HEK293 (cell line): ENCODE measurements around the gene CMTM8.

Source experiments
- CTCF ChIA-PET: fragments of 350-600 bp; formaldehyde crosslinking; extraction: SDS; loops from one replicate; lab custom pipeline; 2021; ENCODE audit warnings: antibody characterized with exemption; lab: Yijun Ruan, JAX
- POLR2A ChIA-PET: fragments of 300-600 bp; formaldehyde crosslinking; extraction: SDS; loops from one replicate; lab custom pipeline; 2020; ENCODE audit warnings: antibody characterized with exemption, inconsistent platforms; lab: Yijun Ruan, JAX
- H3K27ac ChIP-seq: fragments of 200-500 bp; sonication (Bioruptor generic); 2 replicates; pipeline ENCODE4 v1.5.1; 2014; ENCODE audit warnings: low read depth, low read length, control low read depth, inconsistent platforms; ENCODE audit errors: extremely low read depth
- H3K36me3 ChIP-seq, 2 experiments: fragments of 200-500 bp in 1 of 2; sonication (Bioruptor generic) in 1 of 2; 1 replicate in 1 of 2; 2 replicates in 1 of 2; pipeline ENCODE4 v1.5.1; 2014 to 2017; ENCODE audit warnings: inconsistent platforms in 2 of 2, low read length in 2 of 2; ENCODE audit not compliant: control insufficient read depth in 2 of 2, insufficient read depth in 1 of 2
- H3K4me1 ChIP-seq: fragments of 200-500 bp; sonication (Bioruptor generic); 2 replicates; pipeline ENCODE4 v1.5.1; 2014; ENCODE audit warnings: mild to moderate bottlenecking, low read length, inconsistent platforms; ENCODE audit not compliant: control insufficient read depth, insufficient read depth
- H3K4me3 ChIP-seq: 2 replicates; pipeline ENCODE4 v1.5.1; 2011; ENCODE audit warnings: low read depth, mild to moderate bottlenecking, control low read depth, low read length, moderate library complexity
- H3K9me3 ChIP-seq: fragments of 200-500 bp; sonication (Bioruptor generic); 2 replicates; pipeline ENCODE4 v1.5.1; 2014; ENCODE audit warnings: low read depth, low read length, inconsistent platforms; ENCODE audit not compliant: control insufficient read depth, insufficient read depth
- IKZF3 ChIP-seq: fragments of 450-650 bp; IDR thresholded peaks from 2 replicates; pipeline ENCODE4 v1.5.0; 2018; ENCODE audit warnings: missing biosample characterization, mild to moderate bottlenecking, missing genetic modification characterization, moderate library complexity
- KLF1 ChIP-seq: fragments of 450-650 bp; formaldehyde crosslinking; IDR thresholded peaks from 2 replicates; pipeline ENCODE4 v1.5.1; 2016; ENCODE audit warnings: missing biosample characterization, missing genetic modification characterization
- KLF7 ChIP-seq: fragments of 450-650 bp; formaldehyde crosslinking; IDR thresholded peaks from 2 replicates; pipeline ENCODE4 v1.5.1; 2016; ENCODE audit warnings: missing biosample characterization, missing genetic modification characterization, borderline replicate concordance
- SCRT1 ChIP-seq: fragments of 450-650 bp; formaldehyde crosslinking; IDR thresholded peaks from 2 replicates; pipeline ENCODE4 v1.5.1; 2016; ENCODE audit warnings: missing biosample characterization, missing genetic modification characterization, borderline replicate concordance
- SCRT2 ChIP-seq: fragments of 450-650 bp; formaldehyde crosslinking; IDR thresholded peaks from 2 replicates; pipeline ENCODE4 v1.5.1; 2016; ENCODE audit warnings: missing biosample characterization, missing genetic modification characterization
- TRIM28 ChIP-seq: IDR thresholded peaks from 2 replicates; pipeline ENCODE4 v1.6.1; 2011; ENCODE audit warnings: low read length, control low read depth, borderline replicate concordance
- YY1 ChIP-seq: fragments of 450-650 bp; formaldehyde crosslinking; IDR thresholded peaks from 2 replicates; pipeline ENCODE4 v1.5.1; 2018; ENCODE audit warnings: missing biosample characterization, missing genetic modification characterization
- ZBTB21 ChIP-seq: fragments of 450-650 bp; formaldehyde crosslinking; IDR thresholded peaks from 2 replicates; pipeline ENCODE4 v1.5.1; 2017; ENCODE audit warnings: missing biosample characterization, missing genetic modification characterization
- ZNF112 ChIP-seq: fragments of 450-650 bp; formaldehyde crosslinking; IDR thresholded peaks from 2 replicates; pipeline ENCODE4 v1.5.0; 2017; ENCODE audit warnings: missing biosample characterization, missing genetic modification characterization
- ZNF114 ChIP-seq: fragments of 450-650 bp; formaldehyde crosslinking; IDR thresholded peaks from 2 replicates; pipeline ENCODE4 v1.5.0; 2017; ENCODE audit warnings: missing biosample characterization, missing genetic modification characterization
- ZNF121 ChIP-seq: fragments of 450-650 bp; formaldehyde crosslinking; IDR thresholded peaks from 2 replicates; pipeline ENCODE4 v1.5.1; 2016; ENCODE audit warnings: missing biosample characterization, missing genetic modification characterization
- ZNF248 ChIP-seq: fragments of 450-650 bp; formaldehyde crosslinking; IDR thresholded peaks from 2 replicates; pipeline ENCODE4 v1.5.1; 2017; ENCODE audit warnings: missing biosample characterization, missing genetic modification characterization
- ZNF292 ChIP-seq: fragments of 450-650 bp; formaldehyde crosslinking; IDR thresholded peaks from 2 replicates; pipeline ENCODE4 v1.5.1; 2016; ENCODE audit warnings: low read depth, missing biosample characterization, missing genetic modification characterization, borderline replicate concordance
- ZNF324 ChIP-seq: fragments of 450-650 bp; formaldehyde crosslinking; IDR thresholded peaks from 2 replicates; pipeline ENCODE4 v1.5.1; 2016; ENCODE audit warnings: missing biosample characterization, missing genetic modification characterization
- ZNF423 ChIP-seq: fragments of 450-650 bp; formaldehyde crosslinking; IDR thresholded peaks from 2 replicates; pipeline ENCODE4 v1.5.1; 2016; ENCODE audit warnings: missing biosample characterization, missing genetic modification characterization
- ZNF426 ChIP-seq: fragments of 450-650 bp; formaldehyde crosslinking; IDR thresholded peaks from 2 replicates; pipeline ENCODE4 v1.5.1; 2017; ENCODE audit warnings: missing biosample characterization, missing genetic modification characterization, mild to moderate bottlenecking, inconsistent platforms, moderate library complexity
- ZNF510 ChIP-seq: fragments of 450-650 bp; formaldehyde crosslinking; IDR thresholded peaks from 2 replicates; pipeline ENCODE4 v1.5.1; 2018; ENCODE audit warnings: mild to moderate bottlenecking, missing genetic modification characterization, missing biosample characterization; ENCODE audit not compliant: insufficient replicate concordance
- ZNF544 ChIP-seq: fragments of 450-650 bp; formaldehyde crosslinking; IDR thresholded peaks from 2 replicates; pipeline ENCODE4 v1.5.0; 2017; ENCODE audit warnings: missing biosample characterization, missing genetic modification characterization
- ZNF596 ChIP-seq: fragments of 450-650 bp; IDR thresholded peaks from 2 replicates; pipeline ENCODE4 v1.5.0; 2018; ENCODE audit warnings: missing biosample characterization, mild to moderate bottlenecking, missing genetic modification characterization, moderate library complexity
- ZNF600 ChIP-seq: fragments of 450-650 bp; formaldehyde crosslinking; IDR thresholded peaks from 2 replicates; pipeline ENCODE4 v1.5.1; 2016; ENCODE audit warnings: missing biosample characterization, missing genetic modification characterization
- ZNF654 ChIP-seq: fragments of 450-650 bp; formaldehyde crosslinking; IDR thresholded peaks from 2 replicates; pipeline ENCODE4 v1.5.1; 2016; ENCODE audit warnings: low read depth, missing biosample characterization, missing genetic modification characterization
- ZNF664 ChIP-seq: fragments of 450-650 bp; formaldehyde crosslinking; IDR thresholded peaks from 2 replicates; pipeline ENCODE4 v1.5.1; 2016; ENCODE audit warnings: missing biosample characterization, missing genetic modification characterization
- ZNF785 ChIP-seq: fragments of 450-650 bp; formaldehyde crosslinking; IDR thresholded peaks from 2 replicates; pipeline ENCODE4 v1.5.1; 2016; ENCODE audit warnings: missing biosample characterization, missing genetic modification characterization
- TF ChIP-seq, protein P1 (sequence below): fragments of 450-650 bp; formaldehyde crosslinking; IDR thresholded peaks from 2 replicates; pipeline ENCODE4; 2016; ENCODE audit warnings: missing biosample characterization, missing genetic modification characterization
- TF ChIP-seq, protein P2 (sequence below): fragments of 450-650 bp; formaldehyde crosslinking; conservative IDR thresholded peaks from 2 replicates; pipeline ENCODE4 v1.5.1; 2016; ENCODE audit warnings: low read depth, missing biosample characterization, missing genetic modification characterization
- TF ChIP-seq, protein P3 (sequence below): fragments of 450-650 bp; formaldehyde crosslinking; IDR thresholded peaks from 2 replicates; pipeline ENCODE4 v1.5.1; 2017; ENCODE audit warnings: missing biosample characterization, missing genetic modification characterization
- TF ChIP-seq, protein P4 (sequence below): IDR thresholded peaks from 2 replicates; pipeline ENCODE4 v1.6.1; 2011; ENCODE audit warnings: mild to moderate bottlenecking, low read depth, low read length, borderline replicate concordance

The CMTM8 gene

DNA sequence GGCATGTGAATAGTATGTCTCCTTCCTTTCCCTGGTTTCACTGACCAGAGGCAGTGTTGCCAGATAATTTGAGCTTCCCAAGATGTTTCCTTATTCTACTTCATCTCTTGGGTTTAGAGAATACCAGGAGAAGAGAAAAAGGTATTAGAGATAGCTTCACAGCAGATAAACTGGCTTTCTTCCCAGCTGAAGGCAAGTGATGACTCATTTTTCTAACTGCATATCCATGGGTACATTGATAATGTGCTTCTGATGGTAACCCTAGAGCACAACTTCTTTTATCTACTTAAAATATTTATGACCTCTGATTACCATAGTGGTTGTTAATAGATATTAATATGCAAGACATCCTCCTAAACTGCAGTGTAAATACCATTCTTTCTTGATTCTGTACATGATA, 34.6 kb upstream of the CMTM8 start (continued):
- TF ChIP-seq, protein P1, sequence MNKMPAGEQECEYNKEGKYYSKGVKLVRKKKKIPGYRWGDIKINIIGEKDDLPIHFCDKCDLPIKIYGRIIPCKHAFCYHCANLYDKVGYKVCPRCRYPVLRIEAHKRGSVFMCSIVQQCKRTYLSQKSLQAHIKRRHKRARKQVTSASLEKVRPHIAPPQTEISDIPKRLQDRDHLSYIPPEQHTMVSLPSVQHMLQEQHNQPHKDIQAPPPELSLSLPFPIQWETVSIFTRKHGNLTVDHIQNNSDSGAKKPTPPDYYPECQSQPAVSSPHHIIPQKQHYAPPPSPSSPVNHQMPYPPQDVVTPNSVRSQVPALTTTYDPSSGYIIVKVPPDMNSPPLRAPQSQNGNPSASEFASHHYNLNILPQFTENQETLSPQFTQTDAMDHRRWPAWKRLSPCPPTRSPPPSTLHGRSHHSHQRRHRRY = no peak
- TF ChIP-seq IKZF3 (no peak), ZNF426 (tag by site-specific recombination) (no peak), ZNF324 (tag by site-specific recombination) (no peak), SCRT2 (tag by site-specific recombination) (no peak), ZNF785 (tag by site-specific recombination) (no peak), ZNF121 (tag by site-specific recombination) (no peak), ZNF654 (no peak), SCRT1 (tag by site-specific recombination) (no peak), KLF1 (tag by site-specific recombination) (no peak)
- TF ChIP-seq, protein P2, sequence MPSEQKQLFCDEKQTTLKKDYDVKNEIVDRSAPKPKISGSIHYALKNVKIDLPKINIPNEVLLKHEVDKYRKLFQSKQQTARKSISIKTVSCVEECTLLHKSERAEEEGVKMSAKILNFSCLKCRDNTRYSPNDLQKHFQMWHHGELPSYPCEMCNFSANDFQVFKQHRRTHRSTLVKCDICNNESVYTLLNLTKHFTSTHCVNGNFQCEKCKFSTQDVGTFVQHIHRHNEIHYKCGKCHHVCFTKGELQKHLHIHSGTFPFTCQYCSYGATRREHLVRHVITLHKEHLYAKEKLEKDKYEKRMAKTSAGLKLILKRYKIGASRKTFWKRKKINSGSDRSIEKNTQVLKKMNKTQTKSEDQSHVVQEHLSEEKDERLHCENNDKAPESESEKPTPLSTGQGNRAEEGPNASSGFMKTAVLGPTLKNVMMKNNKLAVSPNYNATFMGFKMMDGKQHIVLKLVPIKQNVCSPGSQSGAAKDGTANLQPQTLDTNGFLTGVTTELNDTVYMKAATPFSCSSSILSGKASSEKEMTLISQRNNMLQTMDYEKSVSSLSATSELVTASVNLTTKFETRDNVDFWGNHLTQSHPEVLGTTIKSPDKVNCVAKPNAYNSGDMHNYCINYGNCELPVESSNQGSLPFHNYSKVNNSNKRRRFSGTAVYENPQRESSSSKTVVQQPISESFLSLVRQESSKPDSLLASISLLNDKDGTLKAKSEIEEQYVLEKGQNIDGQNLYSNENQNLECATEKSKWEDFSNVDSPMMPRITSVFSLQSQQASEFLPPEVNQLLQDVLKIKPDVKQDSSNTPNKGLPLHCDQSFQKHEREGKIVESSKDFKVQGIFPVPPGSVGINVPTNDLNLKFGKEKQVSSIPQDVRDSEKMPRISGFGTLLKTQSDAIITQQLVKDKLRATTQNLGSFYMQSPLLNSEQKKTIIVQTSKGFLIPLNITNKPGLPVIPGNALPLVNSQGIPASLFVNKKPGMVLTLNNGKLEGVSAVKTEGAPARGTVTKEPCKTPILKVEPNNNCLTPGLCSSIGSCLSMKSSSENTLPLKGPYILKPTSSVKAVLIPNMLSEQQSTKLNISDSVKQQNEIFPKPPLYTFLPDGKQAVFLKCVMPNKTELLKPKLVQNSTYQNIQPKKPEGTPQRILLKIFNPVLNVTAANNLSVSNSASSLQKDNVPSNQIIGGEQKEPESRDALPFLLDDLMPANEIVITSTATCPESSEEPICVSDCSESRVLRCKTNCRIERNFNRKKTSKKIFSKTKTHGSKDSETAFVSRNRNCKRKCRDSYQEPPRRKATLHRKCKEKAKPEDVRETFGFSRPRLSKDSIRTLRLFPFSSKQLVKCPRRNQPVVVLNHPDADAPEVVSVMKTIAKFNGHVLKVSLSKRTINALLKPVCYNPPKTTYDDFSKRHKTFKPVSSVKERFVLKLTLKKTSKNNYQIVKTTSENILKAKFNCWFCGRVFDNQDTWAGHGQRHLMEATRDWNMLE (tag by site-specific recombination) = no peak

DNA sequence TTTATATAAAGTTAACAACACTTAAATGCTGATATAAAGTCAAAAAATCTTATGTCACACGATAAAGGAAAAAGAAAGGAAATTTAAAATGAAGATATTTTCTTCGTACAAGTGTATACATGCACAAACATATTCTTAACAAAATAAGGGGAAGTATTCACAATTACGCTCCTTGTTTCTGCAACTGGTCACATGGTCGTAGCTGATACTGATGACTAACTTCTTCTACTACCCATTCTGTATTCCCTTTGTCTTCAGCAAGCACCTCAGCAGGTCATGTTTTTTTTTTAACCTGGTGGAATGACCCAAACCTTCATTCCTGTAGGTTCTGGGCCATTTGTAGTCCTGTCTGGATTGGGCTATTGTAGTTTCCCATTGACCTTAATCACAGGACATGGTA, 30.0 kb upstream of the CMTM8 start:
- Histone ChIP-seq H3K27ac (no peak overlapping the region), H3K36me3 (no peaks in the 10 kb centered on the region), H3K4me1 (no peaks in the 10 kb centered on the region), H3K4me3 (no peak overlapping the region)
- TF ChIP-seq ZNF248 (tag by site-specific recombination) (no peak), ZNF596 (tag by site-specific recombination) (no peak)
- TF ChIP-seq, all 188 proteins: peak for 0
- ChIA-PET POLR2A (no interaction called here), CTCF (no interaction called here)
- no peaks in the 10 kb centered on the region for H3K9me3 ChIP-seq

DNA sequence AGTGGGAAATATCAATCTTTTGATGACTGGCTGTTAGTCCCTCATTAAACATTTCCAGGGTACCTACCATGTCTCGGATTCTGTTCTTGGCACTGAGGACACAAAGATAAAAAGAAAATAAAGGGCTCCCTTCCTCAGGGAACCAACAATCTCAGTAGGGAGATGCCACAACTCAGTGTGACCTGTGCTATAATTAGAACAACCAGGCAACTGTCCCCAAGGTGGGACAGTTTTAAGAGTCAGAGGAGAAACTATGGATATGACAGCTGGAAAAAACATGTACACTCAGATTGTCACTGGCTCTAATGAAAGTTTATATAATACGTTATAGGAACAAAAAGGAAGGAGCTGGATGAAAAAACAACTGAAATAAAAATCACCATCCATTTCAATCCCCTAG, 23.3 kb upstream of the CMTM8 start:
- Histone ChIP-seq H3K9me3 (no peaks in the 10 kb centered on the region), H3K4me1 (no peaks in the 10 kb centered on the region), H3K36me3 (no peaks in the 10 kb centered on the region), H3K4me3 (no peak overlapping the region), H3K27ac (no peak overlapping the region)
- POLR2A ChIA-PET = no interaction called here
- CTCF ChIA-PET = no interaction called here
- TF ChIP-seq ZNF664 (tag by site-specific recombination) (no peak), ZBTB21 (tag by site-specific recombination) (no peak), ZNF292 (tag by site-specific recombination) (no peak), ZNF423 (tag by site-specific recombination) (no peak), SCRT1 (tag by site-specific recombination) (no peak), ZNF112 (tag by site-specific recombination) (no peak), ZNF544 (tag by site-specific recombination) (no peak), ZNF114 (tag by site-specific recombination) (no peak), KLF7 (tag by site-specific recombination) (no peak), TRIM28 (no peak), ZNF510 (tag by site-specific recombination) (no peak), ZNF600 (tag by site-specific recombination) (no peak), YY1 (tag by site-specific recombination) (no peak)
- TF ChIP-seq, protein P3, sequence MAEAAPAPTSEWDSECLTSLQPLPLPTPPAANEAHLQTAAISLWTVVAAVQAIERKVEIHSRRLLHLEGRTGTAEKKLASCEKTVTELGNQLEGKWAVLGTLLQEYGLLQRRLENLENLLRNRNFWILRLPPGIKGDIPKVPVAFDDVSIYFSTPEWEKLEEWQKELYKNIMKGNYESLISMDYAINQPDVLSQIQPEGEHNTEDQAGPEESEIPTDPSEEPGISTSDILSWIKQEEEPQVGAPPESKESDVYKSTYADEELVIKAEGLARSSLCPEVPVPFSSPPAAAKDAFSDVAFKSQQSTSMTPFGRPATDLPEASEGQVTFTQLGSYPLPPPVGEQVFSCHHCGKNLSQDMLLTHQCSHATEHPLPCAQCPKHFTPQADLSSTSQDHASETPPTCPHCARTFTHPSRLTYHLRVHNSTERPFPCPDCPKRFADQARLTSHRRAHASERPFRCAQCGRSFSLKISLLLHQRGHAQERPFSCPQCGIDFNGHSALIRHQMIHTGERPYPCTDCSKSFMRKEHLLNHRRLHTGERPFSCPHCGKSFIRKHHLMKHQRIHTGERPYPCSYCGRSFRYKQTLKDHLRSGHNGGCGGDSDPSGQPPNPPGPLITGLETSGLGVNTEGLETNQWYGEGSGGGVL (tag by site-specific recombination) = no peak
- TF ChIP-seq, protein P4, sequence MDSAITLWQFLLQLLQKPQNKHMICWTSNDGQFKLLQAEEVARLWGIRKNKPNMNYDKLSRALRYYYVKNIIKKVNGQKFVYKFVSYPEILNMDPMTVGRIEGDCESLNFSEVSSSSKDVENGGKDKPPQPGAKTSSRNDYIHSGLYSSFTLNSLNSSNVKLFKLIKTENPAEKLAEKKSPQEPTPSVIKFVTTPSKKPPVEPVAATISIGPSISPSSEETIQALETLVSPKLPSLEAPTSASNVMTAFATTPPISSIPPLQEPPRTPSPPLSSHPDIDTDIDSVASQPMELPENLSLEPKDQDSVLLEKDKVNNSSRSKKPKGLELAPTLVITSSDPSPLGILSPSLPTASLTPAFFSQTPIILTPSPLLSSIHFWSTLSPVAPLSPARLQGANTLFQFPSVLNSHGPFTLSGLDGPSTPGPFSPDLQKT = no peak
